ENCODE data around the gene RPS5.
A peak's percentile ranks its signal among the peaks of the same experiment; 100 is the strongest.
"Not testable (repeated sequence)": the region's sequence is repeated elsewhere in the genome, so short reads cannot be mapped to it uniquely, and the experiment has no call there.

Gene RPS5

GRCh38 chr19:58385891-58386575, 1.0 kb upstream of the RPS5 start:
- DNase-seq, result peak; percentile 37

GRCh38 chr19:58387338-58388174, 487 bp downstream of the RPS5 start:
- no peak for DNase-seq

- no peak for DNase-seq
Observed at GRCh38 chr19:58388175-58388526, 1.1 kb downstream of the RPS5 start.

- no peak for DNase-seq
Observed at GRCh38 chr19:58392945-58393724, 6.1 kb downstream of the RPS5 start.

- no peak for DNase-seq
Observed at GRCh38 chr19:58393725-58394033, 6.6 kb downstream of the RPS5 start.

- DNase-seq, result no peak
Observed at GRCh38 chr19:58394821-58395219, 7.8 kb downstream of the RPS5 start.

GRCh38 chr19:58395220-58395978, 8.3 kb downstream of the RPS5 start, which contains the start of gene RNF225:
RNF225 (plus strand) TSS chr19:58395656; CDS start chr19:58396090, 434 bp downstream.
- peak; percentile 34 for DNase-seq

- peak; percentile 32 for DNase-seq
Observed at GRCh38 chr19:58395979-58396627, 9.0 kb downstream of the RPS5 start.

GRCh38 chr19:58396691-58397532, 9.8 kb downstream of the RPS5 start:
- no peak for DNase-seq

- DNase-seq, result no peak
Observed at GRCh38 chr19:58397533-58398037, 10.5 kb downstream of the RPS5 start.

- DNase-seq, result no peak
Observed at GRCh38 chr19:58398087-58398486, 11.0 kb downstream of the RPS5 start.

GRCh38 chr19:58398545-58398944, 11.5 kb downstream of the RPS5 start:
- no peak for DNase-seq

GRCh38 chr19:58399903-58400302, 12.8 kb downstream of the RPS5 start:
- DNase-seq, result no peak

GRCh38 chr19:58400316-58400915, 13.3 kb downstream of the RPS5 start:
- no peak for DNase-seq

- DNase-seq, result peak; percentile 99
Observed at GRCh38 chr19:58400916-58401839, 14.1 kb downstream of the RPS5 start.

- DNase-seq, result no peak
Observed at GRCh38 chr19:58401840-58402421, 14.9 kb downstream of the RPS5 start.

GRCh38 chr19:58403920-58404478, 16.9 kb downstream of the RPS5 start:
- not testable (repeated sequence) for DNase-seq

- DNase-seq, result no peak
Observed at GRCh38 chr19:58406818-58407657, 20.0 kb downstream of the RPS5 start.
